GM18511 (cell line): ENCODE results near the gene ENOX1.

Source experiments
- ATAC-seq: cut with Tn5 transposase; IDR thresholded peaks from one replicate; pipeline ENCODE4 v1.9.1; 2021; ENCODE audit warnings: mild to moderate bottlenecking, moderate library complexity; ENCODE audit not compliant: unreplicated experiment

Gene ENOX1

DNA sequence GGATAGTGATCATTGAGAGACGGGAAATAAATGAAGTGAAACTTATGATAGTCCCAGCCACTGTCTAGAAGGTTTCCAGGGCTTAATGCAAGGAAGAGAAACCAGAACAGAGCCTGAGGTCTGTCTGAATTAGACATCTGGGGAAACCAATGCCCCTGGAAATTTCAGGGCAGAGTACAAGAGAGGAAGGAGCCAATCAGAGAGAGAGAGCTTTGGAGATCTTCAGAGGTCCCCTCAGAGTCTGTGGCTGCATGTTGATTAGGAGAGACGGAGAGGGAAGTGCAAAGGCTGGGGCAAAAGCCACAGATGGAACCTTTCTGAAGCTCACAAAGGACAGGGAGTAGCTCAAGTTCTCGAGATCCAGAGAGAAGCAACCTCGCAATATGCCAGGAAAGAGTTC, 385.4 kb downstream of the ENOX1 start:
- no peak for ATAC-seq

DNA sequence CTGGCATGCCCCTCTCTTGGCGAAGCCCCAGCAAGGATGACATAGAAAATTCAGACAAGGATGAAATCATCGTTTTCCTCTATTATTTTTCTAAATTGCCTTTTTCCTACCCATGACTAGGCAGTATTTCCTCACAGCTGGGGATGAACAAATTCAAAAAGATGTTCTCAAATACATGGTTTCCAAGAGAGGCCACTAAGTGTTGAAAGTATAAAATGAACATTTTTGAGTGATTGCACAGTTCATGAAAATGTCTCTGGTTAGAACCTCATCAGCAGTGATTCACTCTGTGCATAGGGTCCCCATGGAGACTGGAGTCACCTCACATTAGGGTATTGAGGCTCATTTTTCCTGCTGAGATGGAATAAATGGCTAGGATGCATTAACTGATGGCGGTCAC, 389.7 kb downstream of the ENOX1 start:
- no peak for ATAC-seq

DNA sequence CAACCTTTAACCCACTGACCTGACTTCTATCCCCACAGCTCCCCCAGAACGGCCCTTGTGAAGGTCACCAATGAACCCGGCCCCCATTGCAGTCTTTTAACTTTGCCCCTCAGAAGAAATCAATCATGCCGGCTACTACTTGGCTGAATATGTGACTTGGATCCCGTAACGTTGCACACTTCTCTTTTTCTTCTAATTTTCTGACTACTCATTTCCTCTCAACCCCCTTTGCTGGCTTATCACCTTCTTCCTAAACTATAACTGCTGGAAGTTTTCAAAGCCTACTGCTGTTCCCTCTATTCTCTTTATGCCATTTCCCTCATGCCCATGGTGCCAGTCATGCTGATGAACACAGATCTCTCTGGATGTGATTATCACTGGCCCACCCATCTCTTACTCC, 395.7 kb downstream of the ENOX1 start:
- peak; percentile 28 for ATAC-seq

DNA sequence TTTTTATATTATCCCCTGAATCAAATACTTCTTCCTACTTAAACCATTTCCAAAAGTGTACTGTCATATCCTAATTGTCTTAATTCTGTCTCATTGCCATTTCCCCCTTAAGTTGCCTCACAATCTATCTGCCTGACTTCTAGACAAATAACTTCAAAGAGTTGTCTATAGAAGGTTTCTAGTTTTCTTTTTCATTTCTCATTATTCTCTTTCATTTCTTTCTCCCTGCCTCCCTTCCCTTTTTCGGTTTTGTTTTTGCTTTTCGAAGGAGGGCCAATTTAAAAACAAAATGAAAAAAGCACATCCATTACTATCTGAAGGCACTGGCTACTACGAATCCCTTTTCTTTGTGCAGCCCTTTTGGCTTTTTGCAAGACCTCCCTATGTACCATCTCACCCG, 396.2 kb downstream of the ENOX1 start:
- ATAC-seq = peak; percentile 48

DNA sequence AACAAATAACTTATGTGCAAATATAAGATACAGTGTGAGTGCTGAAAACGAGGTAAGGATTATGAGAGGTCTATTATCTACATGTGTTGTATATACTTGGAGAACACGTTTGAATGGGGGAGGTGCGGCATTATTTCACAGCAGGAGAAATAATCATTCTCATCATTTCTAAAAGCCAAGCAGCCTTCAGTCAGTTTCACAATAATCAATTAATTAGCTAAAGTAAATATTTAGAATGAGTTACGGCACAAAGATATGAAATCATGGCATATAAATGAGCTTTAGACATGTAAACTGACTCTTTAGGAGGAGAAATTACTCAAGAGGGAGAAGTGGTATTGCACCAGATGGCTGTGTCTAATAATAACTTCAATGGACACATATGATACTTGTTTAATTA, 396.8 kb downstream of the ENOX1 start:
- no peak for ATAC-seq

DNA sequence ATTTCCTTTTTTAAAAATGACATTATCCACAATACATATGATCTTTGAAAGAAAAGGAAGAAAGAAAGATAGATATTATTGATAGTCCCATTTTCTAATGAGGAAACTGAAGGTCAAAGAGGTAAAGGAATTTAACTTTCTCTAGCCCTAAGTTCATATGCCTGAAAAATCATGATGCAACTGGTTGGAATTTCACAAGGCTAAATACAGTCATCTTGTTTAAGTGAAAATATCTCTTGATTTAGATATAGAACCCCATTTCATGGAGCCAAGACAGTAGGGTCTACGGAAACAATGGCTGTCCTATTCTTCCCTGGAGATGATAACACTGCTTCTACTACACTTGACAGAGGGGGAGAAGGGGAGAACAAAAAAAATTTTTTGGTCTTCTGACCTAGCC, 397.2 kb downstream of the ENOX1 start:
- ATAC-seq = no peak

DNA sequence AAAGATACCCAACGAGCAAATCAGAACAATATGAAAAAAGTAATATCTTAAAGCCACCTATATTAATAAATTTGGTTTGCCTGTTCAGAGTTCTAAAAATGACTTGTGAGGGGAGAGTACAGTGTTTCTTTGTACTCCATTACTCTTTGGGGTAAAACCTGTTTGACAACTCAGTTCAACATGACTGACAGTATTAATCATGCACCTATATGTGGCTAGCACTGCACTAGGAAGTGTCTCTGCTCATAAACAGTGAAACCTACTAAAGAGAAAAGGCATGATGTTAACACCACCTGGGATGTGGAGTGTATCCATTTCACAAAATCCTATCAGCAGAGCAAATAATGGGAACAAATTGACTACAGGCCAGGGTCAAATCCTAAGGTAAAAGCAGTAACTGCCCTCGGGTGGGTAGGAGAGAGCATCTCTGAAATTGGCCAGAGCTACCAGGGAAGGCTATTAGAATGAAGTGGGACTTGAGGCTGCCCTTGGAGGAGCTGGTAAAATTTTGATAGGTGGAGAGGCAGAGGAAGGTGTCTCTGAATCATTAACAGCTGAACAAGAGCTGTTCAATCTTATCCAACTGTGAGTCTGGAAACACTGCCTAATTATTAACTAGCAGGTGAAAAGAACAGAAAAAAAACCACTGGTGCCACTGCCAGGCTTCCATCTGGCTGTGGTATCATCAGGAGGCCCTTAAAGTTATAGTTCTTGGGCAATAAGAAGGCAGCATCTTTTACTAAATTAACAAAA, 398.3 kb downstream of the ENOX1 start:
- peak; percentile 74 for ATAC-seq

DNA sequence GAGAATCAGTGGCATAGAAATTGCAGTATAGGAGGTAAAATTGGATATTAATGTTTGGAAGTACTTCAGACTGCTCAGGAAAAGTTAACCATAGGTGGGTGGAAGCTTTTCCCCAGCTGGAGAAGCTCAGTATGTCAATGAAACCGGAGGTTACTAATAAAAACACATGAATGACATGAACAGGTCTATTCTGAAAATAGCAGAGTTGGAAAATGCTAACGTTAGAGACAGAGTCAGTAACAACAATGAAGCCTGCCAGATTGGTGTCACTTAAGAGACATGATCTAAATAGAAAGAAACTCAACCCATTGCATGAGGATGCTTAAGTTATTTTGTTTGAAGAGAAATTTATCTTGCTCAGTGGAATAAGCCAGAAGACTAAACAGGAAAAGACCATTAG, 398.9 kb downstream of the ENOX1 start:
- ATAC-seq = no peak

DNA sequence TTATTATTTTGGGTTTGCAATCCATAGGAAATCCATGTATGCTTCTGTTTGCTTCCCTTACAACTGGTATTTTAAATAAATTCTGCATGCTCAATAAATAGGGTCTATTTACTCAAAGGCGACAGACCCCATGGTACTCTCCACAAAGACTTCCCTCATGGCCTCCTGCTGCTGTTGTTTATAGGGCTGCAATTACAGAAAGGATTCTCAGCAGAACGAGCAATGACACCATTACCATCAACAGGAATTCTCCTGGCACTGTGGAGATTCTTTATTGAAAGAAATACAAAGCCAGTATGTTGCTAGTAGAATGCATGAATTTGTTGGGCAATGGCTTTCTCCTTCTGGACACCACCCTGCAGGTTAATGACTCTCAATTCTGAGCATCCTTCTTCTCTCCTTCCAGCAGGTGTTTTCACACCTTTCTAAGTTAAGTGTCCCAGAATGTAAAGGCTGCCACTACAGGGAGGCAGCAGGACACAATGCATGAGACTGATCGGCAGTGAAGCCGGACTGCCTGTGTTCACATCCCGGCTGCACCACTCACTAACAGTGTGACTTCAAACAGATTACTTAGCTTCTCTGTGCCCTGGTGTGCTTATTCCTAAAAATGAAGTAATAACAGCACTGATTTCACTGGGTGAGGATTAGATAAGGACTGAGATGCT, 403.1 kb downstream of the ENOX1 start:
- no peak for ATAC-seq

DNA sequence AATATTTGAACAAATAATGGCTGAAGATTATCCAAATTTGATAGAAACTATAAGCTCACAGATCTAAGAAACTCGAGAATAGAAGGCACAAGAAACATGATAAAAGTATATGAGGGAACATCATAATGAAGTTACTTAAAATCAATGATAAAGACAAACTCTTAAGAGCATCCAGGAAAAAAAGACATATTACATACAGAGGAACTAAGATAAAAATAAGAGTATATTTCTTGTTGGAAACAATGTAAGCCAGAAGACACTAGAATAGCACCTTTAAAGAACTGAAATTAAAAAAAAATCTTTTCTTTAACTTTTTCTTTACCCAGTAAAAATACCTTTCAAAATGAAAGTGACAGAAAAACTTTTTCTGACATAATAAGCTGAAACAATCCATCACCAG, 407.0 kb downstream of the ENOX1 start:
- ATAC-seq = no peak

DNA sequence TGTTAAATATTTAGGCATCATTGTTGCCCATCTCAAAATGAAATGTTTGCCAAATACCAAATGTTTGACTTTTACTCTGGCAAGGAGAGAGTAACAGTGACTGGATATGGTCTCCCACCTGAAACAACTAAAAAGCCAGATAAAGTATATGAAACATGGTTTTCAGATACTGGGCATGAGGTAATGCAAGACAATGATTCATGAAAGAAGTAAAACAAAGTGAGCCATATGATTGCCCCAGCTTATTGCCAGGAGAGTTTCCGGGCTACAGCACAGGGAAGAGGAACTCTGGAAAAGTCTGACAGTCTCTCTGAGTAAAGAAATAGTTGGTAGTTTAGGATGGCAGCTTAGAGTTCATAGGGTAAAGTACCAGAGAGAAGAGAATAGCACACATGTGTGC, 408.8 kb downstream of the ENOX1 start:
- ATAC-seq = no peak

DNA sequence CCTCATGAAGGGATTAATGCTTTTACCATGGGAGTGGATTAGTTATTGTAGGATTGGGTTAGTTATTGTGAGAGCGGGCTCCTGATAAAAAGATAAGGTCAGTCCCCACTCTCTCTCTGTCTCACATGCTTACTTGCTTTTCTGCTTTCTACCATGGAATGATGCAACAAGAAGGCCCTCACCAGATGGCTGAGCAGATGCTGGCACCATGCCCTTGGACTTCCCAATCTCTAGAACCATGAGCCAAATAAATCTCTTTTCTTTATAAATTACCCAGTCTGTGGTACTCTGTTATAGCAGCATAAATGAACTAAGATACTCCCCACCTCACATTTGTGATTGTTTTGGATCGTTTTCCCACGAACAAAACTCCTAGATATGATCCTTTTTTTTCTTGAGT, 409.6 kb downstream of the ENOX1 start:
- ATAC-seq = no peak

DNA sequence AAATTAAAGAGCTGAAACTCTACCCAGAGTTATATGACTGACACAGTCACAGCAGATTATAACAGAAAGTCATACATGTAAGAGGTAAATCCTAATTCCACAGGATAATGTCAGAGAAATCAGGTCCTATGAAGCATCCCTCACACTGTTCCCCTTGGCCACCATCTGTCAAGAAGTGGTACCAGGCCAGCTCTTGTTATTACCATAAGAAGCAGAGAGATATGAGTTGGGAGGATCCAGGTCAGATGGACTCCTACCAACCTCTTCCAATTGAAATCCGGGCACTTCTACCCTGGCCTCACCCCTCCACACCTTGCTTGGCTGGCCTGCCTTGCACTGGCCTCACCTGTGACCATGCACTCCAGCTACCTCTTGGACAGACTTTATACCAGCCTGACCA, 410.2 kb downstream of the ENOX1 start:
- ATAC-seq = no peak

DNA sequence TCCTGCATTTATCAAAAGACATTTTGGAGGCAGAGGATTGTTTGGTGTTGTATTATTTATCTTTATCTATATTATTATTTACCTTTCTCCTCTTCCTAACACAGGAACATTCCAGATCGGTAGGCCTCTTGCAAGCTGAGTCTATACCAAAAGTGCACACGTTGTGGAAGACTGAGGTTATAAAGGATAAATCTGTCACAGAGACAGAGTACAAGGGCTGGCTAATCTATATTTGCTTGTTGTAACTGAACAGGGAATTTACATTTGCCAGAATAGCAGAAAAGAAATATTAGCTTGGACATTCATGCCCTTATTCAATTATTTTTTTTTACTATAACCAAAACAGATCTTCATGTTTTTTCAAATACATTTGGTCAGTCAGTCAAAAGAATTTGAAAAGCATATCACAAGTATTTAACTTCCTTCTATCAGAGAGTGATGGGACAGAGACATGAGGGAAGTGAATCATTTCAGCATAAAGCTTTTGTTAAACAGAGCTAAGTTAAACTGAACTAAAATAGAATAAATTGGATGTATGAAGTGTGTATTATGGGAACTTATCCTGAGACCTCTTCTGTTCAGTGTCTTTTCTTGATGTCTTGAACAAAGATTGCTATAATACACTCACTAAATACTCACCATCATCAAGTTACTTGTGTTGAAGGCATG, 410.8 kb downstream of the ENOX1 start:
- no peak for ATAC-seq

DNA sequence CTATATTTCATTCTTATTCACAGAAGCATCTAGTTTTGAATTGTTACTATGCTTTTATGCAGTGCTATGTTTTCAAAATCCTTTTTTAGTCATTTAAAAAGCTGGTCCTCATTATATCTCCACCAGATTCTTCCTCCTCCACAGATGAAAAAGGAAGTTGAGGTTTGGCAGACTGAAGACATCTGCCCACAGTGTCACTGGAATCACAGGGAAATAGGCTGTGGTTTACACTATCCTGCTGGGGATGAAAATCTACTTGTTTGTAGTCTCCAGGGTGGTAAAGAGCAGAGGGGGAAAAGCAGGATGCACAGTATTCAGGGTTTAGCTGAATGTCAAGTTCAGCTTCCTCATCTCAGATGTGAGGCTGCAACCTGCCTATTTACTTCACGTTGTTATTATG, 412.2 kb downstream of the ENOX1 start:
- ATAC-seq = no peak

DNA sequence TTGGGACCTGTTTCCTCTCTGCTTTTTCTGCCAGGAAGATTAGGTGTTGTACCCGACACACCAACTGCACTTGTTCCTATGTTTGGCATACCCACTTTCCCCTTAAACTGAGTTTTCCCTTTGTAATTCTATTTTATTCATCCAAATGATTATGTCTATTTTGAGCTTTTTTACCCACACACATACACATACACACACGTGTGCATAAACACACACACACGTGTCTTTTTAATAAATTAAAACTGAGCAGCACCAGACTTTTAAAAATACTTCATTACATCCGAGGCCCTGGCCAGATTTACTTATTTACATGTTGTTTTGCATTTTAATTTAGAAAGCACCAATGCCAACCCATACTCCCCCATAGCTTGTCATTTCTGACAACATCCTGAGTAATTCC, 413.4 kb downstream of the ENOX1 start:
- ATAC-seq = no peak

DNA sequence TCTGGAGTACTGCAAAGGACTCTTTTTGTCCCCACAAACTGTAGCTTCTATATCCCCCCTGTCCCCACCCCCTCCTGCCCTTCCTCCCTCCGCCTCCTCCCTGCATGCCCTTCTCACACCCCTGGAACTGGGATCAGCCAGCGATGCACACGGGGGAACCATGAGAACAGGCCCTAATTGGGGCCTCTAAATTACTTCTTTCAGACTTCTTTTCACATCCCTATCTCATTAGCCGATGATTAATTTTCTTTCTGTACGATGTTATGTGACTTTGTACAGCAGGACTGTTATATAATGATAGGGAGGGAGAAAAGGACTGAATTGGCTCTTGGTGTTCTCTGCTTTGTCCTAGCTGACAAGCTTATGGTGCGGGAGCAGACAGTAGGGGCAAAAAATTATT, 415.9 kb downstream of the ENOX1 start:
- no peak for ATAC-seq

DNA sequence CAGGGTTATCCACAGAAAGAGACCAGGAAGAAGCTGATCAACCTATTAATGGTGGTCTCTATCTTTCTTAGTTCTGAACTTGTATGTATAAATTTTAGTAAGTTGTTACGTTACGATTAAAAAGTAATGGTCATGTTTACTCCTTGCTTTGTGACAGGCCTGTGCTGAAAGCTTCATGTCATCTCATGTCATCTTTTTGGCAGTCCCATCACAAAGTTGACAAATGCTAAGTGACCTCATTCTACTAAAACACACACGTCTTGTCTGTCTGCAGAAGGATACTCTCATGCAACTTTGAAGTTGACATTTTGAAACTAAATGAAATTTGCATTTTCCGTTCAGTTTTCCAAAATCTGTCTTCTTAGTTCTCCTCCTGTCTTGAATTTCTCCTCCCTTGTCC, 417.5 kb downstream of the ENOX1 start:
- no peak for ATAC-seq

DNA sequence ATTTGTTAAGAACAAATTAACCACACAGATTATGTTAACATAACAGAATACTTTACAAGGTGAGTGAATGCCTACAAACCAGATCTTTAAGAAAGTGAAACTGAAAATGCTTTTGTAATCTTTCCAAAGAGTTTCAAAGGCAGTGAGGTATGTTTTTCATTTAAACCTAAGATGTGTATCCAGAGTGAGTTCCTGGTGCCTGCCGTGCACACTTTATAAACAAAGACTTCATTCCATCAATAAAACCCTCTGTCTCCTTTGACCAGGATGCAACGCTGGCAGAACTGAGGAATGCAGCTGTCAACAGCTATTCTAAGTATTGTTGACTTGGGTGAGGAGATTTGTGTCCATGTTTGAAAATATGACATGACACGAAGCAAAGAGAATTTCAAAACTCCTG, 418.8 kb downstream of the ENOX1 start:
- ATAC-seq = peak; percentile 75

DNA sequence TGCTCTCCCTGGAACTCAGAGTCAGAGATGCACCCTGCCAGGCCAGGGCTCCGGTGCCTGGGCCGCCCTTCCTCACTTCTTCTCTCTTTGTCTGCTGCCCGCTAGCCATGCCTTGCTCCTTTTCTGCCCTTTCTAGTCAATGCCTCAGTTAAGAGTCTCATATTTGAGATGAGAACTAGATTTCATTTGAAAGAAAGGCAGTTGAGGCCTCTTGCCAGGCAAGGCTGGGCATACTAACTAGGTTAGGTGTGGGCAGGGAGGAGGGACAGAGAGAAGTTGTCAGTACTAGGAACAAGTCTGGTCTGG, 421.8 kb downstream of the ENOX1 start:
- ATAC-seq = no peak

DNA sequence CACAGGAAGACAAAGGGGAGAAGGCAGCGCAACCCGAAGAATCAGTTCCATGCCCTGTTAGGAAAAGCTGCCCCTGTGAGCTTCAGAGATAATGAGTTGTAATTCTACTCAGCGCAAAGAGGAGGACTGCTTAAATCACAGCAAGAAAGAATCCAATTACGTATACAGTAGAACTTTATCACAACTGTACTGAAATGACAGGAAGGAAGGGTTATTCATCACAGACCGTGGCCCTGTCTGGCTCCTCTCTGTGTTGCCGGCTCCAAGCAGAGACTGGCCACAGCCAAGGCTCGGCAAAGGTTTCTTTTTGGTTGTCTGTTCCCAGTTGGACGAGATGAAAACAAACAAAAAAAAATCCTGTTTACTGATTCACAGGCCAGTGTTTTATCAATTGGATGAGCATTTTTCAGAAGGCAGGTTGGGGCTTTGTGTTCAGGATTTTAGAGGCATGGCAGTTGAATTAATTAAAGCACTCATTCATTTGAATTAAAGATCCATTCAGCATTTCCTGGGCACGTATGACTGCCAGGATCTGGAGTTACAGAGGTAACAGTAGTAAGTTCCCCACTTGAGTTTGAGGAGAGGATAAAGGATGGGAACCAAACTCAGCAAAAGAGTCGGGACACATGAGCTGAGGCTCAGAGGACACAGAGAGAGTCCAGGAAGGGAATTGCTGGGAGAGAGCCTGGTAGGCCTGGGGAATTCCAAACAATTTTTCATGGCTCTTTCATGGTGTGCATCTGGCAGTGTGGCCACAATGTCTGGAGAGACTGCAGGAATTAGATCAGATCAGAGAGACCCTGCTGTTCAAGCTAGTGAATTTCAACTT, 422.3 kb downstream of the ENOX1 start:
- ATAC-seq = no peak
